Measurements from ENCODE around the gene FTO.

The FTO gene

DNA sequence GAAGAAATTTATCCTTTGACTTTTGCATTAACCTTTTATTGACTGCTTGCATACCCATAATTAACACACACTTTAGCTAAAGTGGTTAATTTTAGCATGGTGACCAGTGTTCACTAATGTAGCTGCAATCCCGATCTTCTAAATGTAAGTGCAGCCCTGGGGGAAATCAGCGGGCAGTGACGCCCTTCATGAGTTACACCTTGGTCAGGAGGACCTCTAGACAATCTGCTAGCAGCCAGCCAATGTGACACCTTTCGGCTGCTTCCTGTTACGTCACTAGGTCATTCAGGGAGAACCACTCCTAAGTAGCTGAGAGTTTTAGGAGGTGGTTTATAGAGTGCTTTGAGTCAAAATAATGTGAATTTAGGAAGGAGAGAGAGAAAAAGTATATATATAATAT lies 402.1 kb downstream of the FTO start:
- DNase-seq, result no peak

GRCh38 chr16:54107583-54108202 lies 403.7 kb downstream of the FTO start:
- no peak for DNase-seq

DNA sequence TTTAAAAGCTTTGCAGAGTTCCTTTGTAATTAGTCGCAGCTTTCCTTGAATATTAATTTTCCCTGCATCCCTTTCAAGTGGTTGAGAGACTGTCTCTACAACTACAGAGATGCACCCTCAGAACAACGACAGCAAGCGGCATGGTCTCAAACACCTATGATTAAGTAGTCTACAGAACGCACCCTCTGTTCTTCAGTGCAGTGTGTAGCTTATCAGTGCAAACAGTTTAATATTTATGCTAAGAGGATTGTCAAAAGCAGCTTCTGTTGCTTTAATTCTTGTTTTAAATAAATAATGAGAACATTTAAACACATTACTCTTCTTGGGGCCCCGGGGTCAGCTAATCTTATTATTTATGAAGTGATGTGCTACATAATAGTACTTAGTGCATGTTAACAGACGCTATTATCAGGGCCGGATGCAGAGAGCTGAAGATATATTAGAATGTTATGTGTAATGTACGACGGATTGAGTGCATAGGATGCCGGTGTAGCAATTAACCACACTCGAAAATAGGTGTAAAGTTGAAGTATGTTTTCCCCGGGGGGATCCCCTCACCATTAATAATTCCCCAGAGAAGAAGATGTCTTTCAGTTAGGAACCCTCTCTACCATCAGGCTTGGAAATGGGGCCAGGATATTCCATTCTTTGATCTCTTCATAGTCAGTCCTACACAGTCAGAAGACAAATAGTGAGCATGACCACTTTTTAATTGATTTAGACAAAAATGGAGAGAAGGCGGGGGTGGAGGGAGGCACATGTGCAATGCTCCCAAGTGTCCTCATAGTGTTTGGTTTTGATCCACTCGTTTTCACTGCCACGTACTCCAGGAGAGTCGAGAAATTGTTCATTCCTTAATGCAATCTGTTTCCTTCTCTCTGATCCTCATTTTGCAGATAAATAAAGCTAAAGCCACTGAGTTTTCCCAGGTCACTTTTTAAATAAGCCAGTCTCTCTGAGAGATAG lies 406.3 kb downstream of the FTO start:
- no peak for DNase-seq

- no peak for DNase-seq
Observed at GRCh38 chr16:54112451-54113206, 408.7 kb downstream of the FTO start.

GRCh38 chr16:54115558-54115957 lies 411.6 kb downstream of the FTO start:
- no peak for DNase-seq

DNA sequence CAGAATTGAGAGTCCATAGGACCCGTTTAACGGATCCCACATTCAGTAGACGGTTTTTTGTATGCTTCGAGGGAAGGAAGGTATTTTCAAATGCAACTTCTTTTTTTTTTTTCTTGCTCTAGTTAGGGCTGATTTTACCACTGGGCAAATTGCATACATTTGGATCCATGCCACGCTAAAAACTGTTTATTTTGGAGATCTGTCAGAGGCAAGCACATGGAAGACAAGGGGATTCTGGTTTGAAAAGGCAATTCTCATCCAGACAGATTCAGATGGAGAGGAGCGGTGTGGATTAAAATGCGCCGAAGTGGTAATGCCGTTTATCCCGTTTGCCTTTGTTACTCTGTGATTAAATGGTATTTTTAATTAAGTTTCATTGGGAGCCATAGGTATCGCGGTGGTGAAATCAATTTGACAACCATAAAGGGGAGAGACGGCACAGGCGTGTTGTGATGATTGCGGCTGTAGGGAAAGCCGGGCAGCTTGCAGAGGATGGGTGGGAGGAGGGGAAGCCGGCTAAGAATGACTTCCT lies 412.2 kb downstream of the FTO start:
- DNase-seq, result no peak

DNA sequence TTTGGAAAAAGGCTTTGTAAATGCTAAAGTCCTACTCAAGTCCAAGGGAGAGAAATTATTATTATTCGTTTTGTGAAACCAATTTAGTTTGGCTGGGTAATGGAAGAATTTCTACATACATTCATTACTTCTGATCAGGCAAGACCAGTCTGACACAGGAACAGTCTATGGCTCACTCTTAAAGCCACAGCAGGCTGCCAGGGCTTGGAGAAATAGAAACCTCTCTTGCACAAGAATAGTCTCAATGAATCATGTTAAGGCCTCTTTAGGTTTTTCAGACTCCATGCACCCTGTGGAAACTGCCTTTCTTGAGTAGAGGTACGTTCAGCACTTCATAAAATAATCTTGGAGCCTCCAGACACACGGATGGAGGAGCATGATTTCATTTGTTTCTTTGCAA lies 414.9 kb downstream of the FTO start:
- DNase-seq, result no peak

DNA sequence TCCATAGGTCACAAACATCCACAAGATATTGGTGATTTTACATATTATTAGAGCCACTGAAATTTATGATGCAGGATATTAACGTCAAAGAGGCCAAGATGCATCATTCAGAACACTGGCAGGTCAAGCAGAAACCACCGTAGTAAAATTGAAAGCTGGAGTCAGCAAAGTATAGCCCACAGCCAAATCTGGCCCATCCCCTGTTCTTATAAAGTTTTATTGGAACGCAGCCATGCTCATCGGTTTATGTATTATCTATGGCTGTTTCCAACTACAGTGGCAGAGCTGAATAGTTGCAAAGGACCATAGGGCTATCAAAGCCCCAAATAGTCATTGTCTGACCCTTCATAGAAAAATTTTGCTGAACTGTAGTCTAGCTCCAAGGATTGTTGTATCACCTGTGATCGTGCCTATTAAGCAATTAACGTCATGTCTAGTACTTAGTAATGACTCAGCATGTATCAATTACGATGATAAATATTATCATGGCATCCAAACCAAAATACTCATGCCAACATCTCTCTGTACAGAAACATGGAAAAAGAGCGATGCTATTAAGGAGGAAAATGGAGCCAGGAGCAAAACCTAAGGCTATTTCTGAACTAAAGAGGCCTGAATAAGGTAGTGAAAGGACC lies 417.0 kb downstream of the FTO start:
- DNase-seq, result no peak

GRCh38 chr16:54121539-54122295 lies 417.8 kb downstream of the FTO start:
- DNase-seq, result no peak

GRCh38 chr16:54123766-54124165 lies 419.8 kb downstream of the FTO start:
- no peak for DNase-seq

- no peak for DNase-seq
Observed at GRCh38 chr16:54125751-54126655, 422.0 kb downstream of the FTO start.

GRCh38 chr16:54126907-54127306 lies 423.0 kb downstream of the FTO start:
- no peak for DNase-seq

GRCh38 chr16:54128629-54129234 lies 424.8 kb downstream of the FTO start:
- DNase-seq, result no peak

GRCh38 chr16:54129810-54130209 lies 425.9 kb downstream of the FTO start:
- no peak for DNase-seq

DNA sequence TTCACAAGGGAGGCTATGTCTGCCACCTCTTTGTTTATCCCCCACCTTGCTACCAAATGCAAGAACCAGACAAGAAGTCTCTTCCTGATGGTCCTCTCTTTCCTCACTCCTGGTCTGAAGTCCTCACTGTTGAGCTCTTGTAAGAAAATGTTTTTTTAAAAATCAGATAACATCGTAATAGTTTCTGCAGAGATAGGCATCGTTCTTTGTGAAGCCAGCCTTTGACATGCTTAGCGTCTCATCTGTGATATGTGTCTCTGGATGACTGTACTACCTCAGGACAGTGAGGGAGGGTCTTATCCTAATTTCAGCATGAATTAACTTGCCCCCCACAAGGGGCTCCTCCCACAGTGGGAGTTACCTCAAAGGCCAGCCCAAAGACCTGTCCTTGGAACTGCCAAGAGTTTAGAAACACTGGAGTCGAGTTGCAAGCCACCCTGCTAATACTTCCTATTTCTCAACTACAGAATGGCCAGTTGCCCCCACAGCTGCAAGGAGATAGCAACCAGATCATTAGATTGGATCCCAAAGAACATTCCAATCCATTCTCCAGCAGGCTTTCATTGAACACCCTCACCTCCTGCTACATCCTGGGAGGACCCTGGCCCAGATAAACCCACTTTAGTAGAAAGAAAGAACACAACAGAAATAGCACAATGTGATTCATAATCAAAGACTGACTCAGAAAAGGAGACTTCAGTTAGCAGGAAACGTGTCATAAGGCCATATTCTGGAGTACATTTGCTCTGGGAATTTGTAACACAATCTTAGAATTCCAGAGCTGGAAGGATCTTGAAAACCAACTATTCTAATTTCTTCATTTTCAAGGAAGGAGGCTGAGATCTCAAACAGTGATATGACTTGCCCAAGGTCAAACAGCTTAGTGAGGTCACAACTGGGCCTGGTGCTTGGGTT lies 431.7 kb downstream of the FTO start:
- DNase-seq, result peak; percentile 77

GRCh38 chr16:54136276-54136625 lies 432.3 kb downstream of the FTO start:
- peak; percentile 69 for DNase-seq

- no peak for DNase-seq
Observed at GRCh38 chr16:54140057-54140787, 436.3 kb downstream of the FTO start.

GRCh38 chr16:54140788-54141136 lies 436.8 kb downstream of the FTO start:
- DNase-seq, result no peak

- DNase-seq, result no peak
Observed at GRCh38 chr16:54142787-54143186, 438.8 kb downstream of the FTO start.
